Neural cell (in vitro differentiated cells): ENCODE data around the gene ARHGEF1. TPM values are rescaled to one million over a fixed set of nuclear protein-coding genes. Genes with fewer than 3 reads are reported as not detected.

Experiments
- H2AFZ ChIP-seq: fragments of 200-600, 300-800 bp; sonication (generic), shearing (Covaris generic); 2 replicates; pipeline ENCODE4 v1.6.0; 2014; ENCODE audit warnings: low read depth, mild to moderate bottlenecking, antibody characterized with exemption, low read length, moderate library complexity
- H3F3A ChIP-seq: fragments of 200-600 bp; shearing (Covaris generic); 2 replicates; pipeline ENCODE4 v1.6.1; 2016; ENCODE audit warnings: mild to moderate bottlenecking, moderate library complexity, mixed read lengths, antibody characterized with exemption, low read length; ENCODE audit not compliant: insufficient read depth, poor library complexity, severe bottlenecking
- H3K27ac ChIP-seq: fragments of 200-600, 300-800 bp; sonication (generic), shearing (Covaris generic); 2 replicates; pipeline ENCODE4 v1.5.1; 2014; ENCODE audit warnings: mild to moderate bottlenecking, low read length, moderate library complexity
- H3K27me3 ChIP-seq: fragments of 300-800, 200-600 bp; sonication (generic), shearing (Covaris generic); 2 replicates; pipeline ENCODE4 v1.6.0; 2014; ENCODE audit warnings: mild to moderate bottlenecking, low read depth, low read length, moderate library complexity; ENCODE audit not compliant: insufficient read depth
- H3K36me3 ChIP-seq: fragments of 300-800, 200-600 bp; sonication (generic), shearing (Covaris generic); 2 replicates; pipeline ENCODE4 v1.5.1; 2014; ENCODE audit warnings: mild to moderate bottlenecking, antibody characterized with exemption, low read length, moderate library complexity; ENCODE audit not compliant: insufficient read depth
- H3K4me2 ChIP-seq: fragments of 300-800, 200-600 bp; sonication (generic), shearing (Covaris generic); 2 replicates; pipeline ENCODE4 v1.6.0; 2014; ENCODE audit warnings: mild to moderate bottlenecking, low read length
- H3K4me3 ChIP-seq: fragments of 300-800, 200-600 bp; sonication (generic), shearing (Covaris generic); 2 replicates; pipeline ENCODE4 v1.5.1; 2014; ENCODE audit warnings: mild to moderate bottlenecking, low read length, moderate library complexity
- H3K79me2 ChIP-seq: fragments of 200-600 bp; shearing (Covaris generic); replicated peaks from 2 replicates; pipeline ENCODE4 v1.6.0; 2014; ENCODE audit warnings: mild to moderate bottlenecking, low read length, moderate library complexity; ENCODE audit not compliant: insufficient read depth
- H3K9ac ChIP-seq: fragments of 300-800, 200-600 bp; sonication (generic), shearing (Covaris generic); 2 replicates; pipeline ENCODE4 v1.6.1; 2016; ENCODE audit warnings: mild to moderate bottlenecking, low read length, mixed read lengths
- H3K9me2 ChIP-seq: fragments of 200-600 bp; shearing (Covaris generic); 2 replicates; pipeline ENCODE4 v1.6.1; 2016; ENCODE audit warnings: mild to moderate bottlenecking, low read length, mixed read lengths; ENCODE audit not compliant: insufficient read depth
- H3K9me3 ChIP-seq: fragments of 200-600, 300-800 bp; sonication (generic), shearing (Covaris generic); 2 replicates; pipeline ENCODE4 v1.6.1; 2016; ENCODE audit warnings: mild to moderate bottlenecking, mixed run types, low read length, moderate library complexity, mixed read lengths
- H4K20me1 ChIP-seq: fragments of 200-600 bp; shearing (Covaris generic); 2 replicates; pipeline ENCODE4 v1.6.1; 2016; ENCODE audit warnings: mild to moderate bottlenecking, mixed run types; ENCODE audit not compliant: insufficient read depth
- EP300 ChIP-seq: fragments of 450-650 bp; conservative IDR thresholded peaks from 2 replicates; pipeline ENCODE4 v1.6.1; 2014; ENCODE audit warnings: antibody characterized with exemption, mild to moderate bottlenecking, moderate library complexity; ENCODE audit not compliant: poor library complexity, severe bottlenecking
- EZH2 ChIP-seq: fragments of 200-600, 300-800 bp; shearing (Covaris generic), sonication (generic); IDR thresholded peaks from 2 replicates; pipeline ENCODE4 v1.6.1; 2014; ENCODE audit warnings: antibody characterized with exemption, low read length, borderline replicate concordance, mild to moderate bottlenecking; ENCODE audit not compliant: insufficient read depth, poor library complexity, severe bottlenecking
- MXI1 ChIP-seq: fragments of 450-650 bp; conservative IDR thresholded peaks from 2 replicates; pipeline ENCODE4 v1.6.1; 2014; ENCODE audit warnings: antibody characterized with exemption, mild to moderate bottlenecking; ENCODE audit not compliant: poor library complexity, severe bottlenecking
- POLR2AphosphoS5 ChIP-seq: IDR thresholded peaks from 2 replicates; pipeline ENCODE4 v1.6.1; 2012
- RAD21 ChIP-seq: fragments of 450-650 bp; conservative IDR thresholded peaks from 2 replicates; pipeline ENCODE4 v1.6.1; 2014; ENCODE audit warnings: antibody characterized with exemption, mild to moderate bottlenecking, moderate library complexity
- REST ChIP-seq: IDR thresholded peaks from 2 replicates; pipeline ENCODE4 v1.6.1; 2012; ENCODE audit warnings: borderline replicate concordance
- SMC3 ChIP-seq: fragments of 450-650 bp; conservative IDR thresholded peaks from 2 replicates; pipeline ENCODE4 v1.6.1; 2014; ENCODE audit warnings: antibody characterized with exemption, mild to moderate bottlenecking, moderate library complexity; ENCODE audit not compliant: poor library complexity
- TAF1 ChIP-seq: IDR thresholded peaks from 2 replicates; pipeline ENCODE4 v1.6.1; 2012; ENCODE audit warnings: low read depth
- polyA plus RNA-seq: library from polyadenylated mRNA; depleted of rRNA; stranded (reverse); fragments of >200 nt; gene quantifications from 2 replicates; pipeline ENCODE4 v1.2.3, GENCODE V29; 2014
- TF ChIP-seq, protein P1 (sequence below): fragments of 450-650 bp; IDR thresholded peaks from 2 replicates; pipeline ENCODE4 v1.5.1; 2014; ENCODE audit warnings: antibody characterized with exemption, mild to moderate bottlenecking, moderate library complexity; ENCODE audit not compliant: poor library complexity, severe bottlenecking

The ARHGEF1 gene
- polyA plus RNA-seq, 1 donor from 2014 or later, result 12.0 TPM

DNA sequence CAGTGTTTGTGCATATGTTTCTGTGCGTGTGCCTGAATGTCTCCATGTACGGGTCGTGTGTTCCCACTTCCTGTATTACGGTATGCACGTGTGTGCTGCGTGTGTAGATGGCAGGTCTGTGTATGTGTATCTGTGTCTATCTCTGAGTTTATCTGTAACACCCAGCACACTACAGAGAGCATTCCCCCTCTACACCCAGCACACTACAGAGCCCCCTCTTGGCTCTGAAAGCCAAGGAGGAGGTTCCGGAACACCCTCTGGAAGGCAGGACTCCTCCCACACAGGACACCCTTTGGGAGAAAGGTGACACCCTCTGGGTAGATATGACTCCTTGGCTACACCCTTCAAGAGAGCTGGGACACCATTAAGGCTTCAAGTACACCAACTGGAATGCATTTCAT, 47.3 kb downstream of the ARHGEF1 start:
- H3K4me2 ChIP-seq, result no peak overlapping the region
- no peaks in the 10 kb centered on the region for H3F3A ChIP-seq
- H3K79me2 ChIP-seq, result no peaks in the 10 kb centered on the region
- no peak overlapping the region for H2AFZ ChIP-seq
- no peak overlapping the region for H3K4me3 ChIP-seq
- no peaks in the 10 kb centered on the region for H3K36me3 ChIP-seq
- no peaks in the 10 kb centered on the region for H4K20me1 ChIP-seq
- TF ChIP-seq POLR2AphosphoS5 (no peak), RAD21 (no peak), EZH2 (no peak), TAF1 (no peak), SMC3 (no peak), EP300 (no peak), MXI1 (no peak), REST (no peak)
- TF ChIP-seq, protein P1, sequence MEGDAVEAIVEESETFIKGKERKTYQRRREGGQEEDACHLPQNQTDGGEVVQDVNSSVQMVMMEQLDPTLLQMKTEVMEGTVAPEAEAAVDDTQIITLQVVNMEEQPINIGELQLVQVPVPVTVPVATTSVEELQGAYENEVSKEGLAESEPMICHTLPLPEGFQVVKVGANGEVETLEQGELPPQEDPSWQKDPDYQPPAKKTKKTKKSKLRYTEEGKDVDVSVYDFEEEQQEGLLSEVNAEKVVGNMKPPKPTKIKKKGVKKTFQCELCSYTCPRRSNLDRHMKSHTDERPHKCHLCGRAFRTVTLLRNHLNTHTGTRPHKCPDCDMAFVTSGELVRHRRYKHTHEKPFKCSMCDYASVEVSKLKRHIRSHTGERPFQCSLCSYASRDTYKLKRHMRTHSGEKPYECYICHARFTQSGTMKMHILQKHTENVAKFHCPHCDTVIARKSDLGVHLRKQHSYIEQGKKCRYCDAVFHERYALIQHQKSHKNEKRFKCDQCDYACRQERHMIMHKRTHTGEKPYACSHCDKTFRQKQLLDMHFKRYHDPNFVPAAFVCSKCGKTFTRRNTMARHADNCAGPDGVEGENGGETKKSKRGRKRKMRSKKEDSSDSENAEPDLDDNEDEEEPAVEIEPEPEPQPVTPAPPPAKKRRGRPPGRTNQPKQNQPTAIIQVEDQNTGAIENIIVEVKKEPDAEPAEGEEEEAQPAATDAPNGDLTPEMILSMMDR, result no peak
- no peak overlapping the region for H3K9ac ChIP-seq
- H3K27me3 ChIP-seq, result peaks cover 98% of the 10 kb centered on the region
- H3K9me3 ChIP-seq, result no peaks in the 10 kb centered on the region
- no peaks in the 10 kb centered on the region for H3K9me2 ChIP-seq
- no peak overlapping the region for H3K27ac ChIP-seq

DNA sequence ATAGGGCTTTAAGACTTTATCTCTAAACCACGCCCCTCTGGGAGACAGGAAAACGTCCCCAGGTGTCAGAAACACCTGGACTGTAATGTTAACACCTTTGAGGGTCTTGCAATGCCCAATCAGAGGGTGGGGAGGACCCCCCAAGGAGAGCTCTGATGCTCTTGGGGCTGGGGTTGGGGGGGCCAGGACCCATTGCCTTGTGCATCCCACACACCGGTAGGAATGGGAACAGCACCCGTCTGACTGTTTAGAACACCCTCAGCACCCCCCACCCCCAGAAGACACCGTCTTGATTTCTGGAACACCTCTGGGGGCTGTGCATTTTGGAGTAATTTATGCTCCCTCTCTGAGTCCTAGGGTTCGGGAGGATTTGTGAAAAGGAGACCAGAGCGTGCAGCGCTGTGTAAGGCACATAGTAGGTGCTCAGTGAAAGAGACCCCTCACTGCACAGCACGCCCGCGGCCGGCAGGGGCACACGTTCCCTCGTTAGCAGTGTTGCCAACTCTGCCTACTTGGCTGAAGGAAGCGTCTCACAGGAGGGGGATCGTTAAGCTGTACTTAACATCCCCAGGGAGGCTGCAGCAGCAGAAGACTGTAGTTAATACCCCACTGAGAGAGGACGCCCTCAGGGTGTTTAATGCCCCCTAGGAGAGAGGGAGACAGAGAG, 48.1 kb downstream of the ARHGEF1 start:
- Histone ChIP-seq H3F3A (no peaks in the 10 kb centered on the region), H3K27me3 (peaks cover 96% of the 10 kb centered on the region), H3K79me2 (no peaks in the 10 kb centered on the region), H3K4me3 (no peak overlapping the region), H3K9me3 (no peaks in the 10 kb centered on the region), H3K4me2 (no peak overlapping the region), H3K27ac (no peak overlapping the region), H2AFZ (no peak overlapping the region), H3K9ac (no peak overlapping the region), H3K9me2 (no peaks in the 10 kb centered on the region), H4K20me1 (no peaks in the 10 kb centered on the region), H3K36me3 (no peaks in the 10 kb centered on the region)
- no peak for TF ChIP-seq REST
- TF ChIP-seq RAD21, result no peak
- TF ChIP-seq, protein P1, result peak; percentile 49
- no peak for TF ChIP-seq EP300
- TF ChIP-seq MXI1, result no peak
